ENCODE data around the gene OPN1MW. TPM values are rescaled to one million over a fixed set of nuclear protein-coding genes. Genes with fewer than 3 reads are reported as not detected.

OPN1MW gene
- total and polyA plus RNA-seq, 9 of the 15 experiments (the other 6 are each of a cell fraction or from before 2014, with no cell fraction given), result not detected

GRCh38 chrX:154136627-154137161 lies 45.7 kb upstream of the OPN1MW start (continued):
- TF ChIP-seq CREB3L1 (IDR thresholded peaks at IDR 0.05; ENCODE audit: borderline replicate concordance, low read depth) (0 out of 2 replicates have a peak, but pooled peaks have one; percentile 25), ZFP36 (IDR thresholded peaks at IDR 0.05; ENCODE audit: low read depth, low read length, partially characterized antibody) (no peak), YY1 (IDR thresholded peaks at IDR 0.05; ENCODE audit: borderline replicate concordance in 1 of 3, control insufficient read depth in 1 of 3, extremely low read depth in 1 of 3, insufficient read depth in 3 of 3, insufficient read length in 1 of 3, insufficient replicate concordance in 2 of 3, low read depth in 1 of 3, low read length in 2 of 3) (peak in 2 of 3 experiments; percentile 36 to 42), CGGBP1 (CRISPR knock-in tag; IDR thresholded peaks at IDR 0.05) (no peak), ZBTB9 (CRISPR knock-in tag; IDR thresholded peaks at IDR 0.05) (0 out of 2 replicates have a peak, but pooled peaks have one; percentile 51), SFPQ (IDR thresholded peaks at IDR 0.05; ENCODE audit: low read depth, low read length) (no peak), RAD21 (CRISPR knock-in tag; conservative IDR thresholded peaks at IDR 0.05 in 1 of 2, IDR thresholded peaks at IDR 0.05 in 1 of 2) (peak; percentile 71 to 81), HMG20B (CRISPR knock-in tag; IDR thresholded peaks at IDR 0.05) (no peak), HMGXB4 (CRISPR knock-in tag; IDR thresholded peaks at IDR 0.05) (0 out of 2 replicates have a peak, but pooled peaks have one; percentile 42), ILF3 (IDR thresholded peaks at IDR 0.05; ENCODE audit: borderline replicate concordance) (no peak), HOXB6 (CRISPR knock-in tag; IDR thresholded peaks at IDR 0.05; ENCODE audit: borderline replicate concordance) (no peak), ETV5 (CRISPR knock-in tag; IDR thresholded peaks at IDR 0.05; ENCODE audit: low read depth) (peak; percentile 31; the same call in 1 of the 2 replicates), E4F1 (CRISPR knock-in tag; IDR thresholded peaks at IDR 0.05; ENCODE audit: borderline replicate concordance) (no peak), XRCC3 (IDR thresholded peaks at IDR 0.05) (no peak), SMC3 (conservative IDR thresholded peaks at IDR 0.05; ENCODE audit: insufficient read depth, low read depth, low read length) (peak; percentile 50)

All from K562 (cell line).